ENCODE data around the gene NLGN1.

GRCh38 chr3:173676094-173676493 lies 278.6 kb downstream of the NLGN1 start:
- TF ChIP-seq POLR2AphosphoS5 (IDR thresholded peaks at IDR 0.05; ENCODE audit: low read depth, low read length): no peak
- TF ChIP-seq, protein P1, sequence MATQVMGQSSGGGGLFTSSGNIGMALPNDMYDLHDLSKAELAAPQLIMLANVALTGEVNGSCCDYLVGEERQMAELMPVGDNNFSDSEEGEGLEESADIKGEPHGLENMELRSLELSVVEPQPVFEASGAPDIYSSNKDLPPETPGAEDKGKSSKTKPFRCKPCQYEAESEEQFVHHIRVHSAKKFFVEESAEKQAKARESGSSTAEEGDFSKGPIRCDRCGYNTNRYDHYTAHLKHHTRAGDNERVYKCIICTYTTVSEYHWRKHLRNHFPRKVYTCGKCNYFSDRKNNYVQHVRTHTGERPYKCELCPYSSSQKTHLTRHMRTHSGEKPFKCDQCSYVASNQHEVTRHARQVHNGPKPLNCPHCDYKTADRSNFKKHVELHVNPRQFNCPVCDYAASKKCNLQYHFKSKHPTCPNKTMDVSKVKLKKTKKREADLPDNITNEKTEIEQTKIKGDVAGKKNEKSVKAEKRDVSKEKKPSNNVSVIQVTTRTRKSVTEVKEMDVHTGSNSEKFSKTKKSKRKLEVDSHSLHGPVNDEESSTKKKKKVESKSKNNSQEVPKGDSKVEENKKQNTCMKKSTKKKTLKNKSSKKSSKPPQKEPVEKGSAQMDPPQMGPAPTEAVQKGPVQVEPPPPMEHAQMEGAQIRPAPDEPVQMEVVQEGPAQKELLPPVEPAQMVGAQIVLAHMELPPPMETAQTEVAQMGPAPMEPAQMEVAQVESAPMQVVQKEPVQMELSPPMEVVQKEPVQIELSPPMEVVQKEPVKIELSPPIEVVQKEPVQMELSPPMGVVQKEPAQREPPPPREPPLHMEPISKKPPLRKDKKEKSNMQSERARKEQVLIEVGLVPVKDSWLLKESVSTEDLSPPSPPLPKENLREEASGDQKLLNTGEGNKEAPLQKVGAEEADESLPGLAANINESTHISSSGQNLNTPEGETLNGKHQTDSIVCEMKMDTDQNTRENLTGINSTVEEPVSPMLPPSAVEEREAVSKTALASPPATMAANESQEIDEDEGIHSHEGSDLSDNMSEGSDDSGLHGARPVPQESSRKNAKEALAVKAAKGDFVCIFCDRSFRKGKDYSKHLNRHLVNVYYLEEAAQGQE (IDR thresholded peaks at IDR 0.05; ENCODE audit: insufficient read depth in 1 of 2, low read depth in 2 of 2, low read length in 2 of 2): no peak
- no peak for TF ChIP-seq TAF1 (IDR thresholded peaks at IDR 0.05; ENCODE audit: borderline replicate concordance, insufficient read depth, low read length)
- TF ChIP-seq FOXP2 (optimal IDR thresholded peaks at IDR 0.05; ENCODE audit: borderline replicate concordance, extremely low read depth, extremely low read length, insufficient read depth): no peak
